HG02623 (cell line): ENCODE results near the gene EXOSC7.
A peak's percentile ranks its signal among the peaks of the same experiment; 100 is the strongest.

Experiments used
- ATAC-seq: cut with Tn5 transposase; IDR thresholded peaks from one replicate; pipeline ENCODE4 v1.9.1; 2021; ENCODE audit warnings: moderate library complexity; ENCODE audit not compliant: unreplicated experiment

EXOSC7 gene

GRCh38 chr3:45021524-45022297, 45.7 kb downstream of the EXOSC7 start:
- no peak for ATAC-seq

- ATAC-seq, result no peak
Observed at GRCh38 chr3:45023675-45024074, 47.6 kb downstream of the EXOSC7 start.

- ATAC-seq, result no peak
Observed at GRCh38 chr3:45024542-45025255, 48.7 kb downstream of the EXOSC7 start.

GRCh38 chr3:45026038-45026437, 50.0 kb downstream of the EXOSC7 start, which contains the start of gene CLEC3B:
TSS of gene CLEC3B (plus strand) at chr3:45026303. CDS start at chr3:45026363, 60 bp downstream.
- ATAC-seq, result no peak

GRCh38 chr3:45026957-45027356, 50.9 kb downstream of the EXOSC7 start:
- ATAC-seq, result no peak

GRCh38 chr3:45027441-45027840, 51.4 kb downstream of the EXOSC7 start:
- ATAC-seq, result no peak

- ATAC-seq, result no peak
Observed at GRCh38 chr3:45029216-45029615, 53.2 kb downstream of the EXOSC7 start.

GRCh38 chr3:45029661-45030060, 53.6 kb downstream of the EXOSC7 start:
- no peak for ATAC-seq

GRCh38 chr3:45031531-45031930, 55.5 kb downstream of the EXOSC7 start:
- ATAC-seq, result no peak

- no peak for ATAC-seq
Observed at GRCh38 chr3:45032113-45032512, 56.1 kb downstream of the EXOSC7 start.

- ATAC-seq, result no peak
Observed at GRCh38 chr3:45033791-45034190, 57.7 kb downstream of the EXOSC7 start.

GRCh38 chr3:45034612-45035252, 58.7 kb downstream of the EXOSC7 start:
- ATAC-seq, result no peak

- ATAC-seq, result no peak
Observed at GRCh38 chr3:45035441-45036301, 59.6 kb downstream of the EXOSC7 start.

GRCh38 chr3:45037720-45038455, 61.8 kb downstream of the EXOSC7 start:
- peak; percentile 84 for ATAC-seq

GRCh38 chr3:45041666-45042065, 65.6 kb downstream of the EXOSC7 start:
- no peak for ATAC-seq

GRCh38 chr3:45042162-45042561, 66.1 kb downstream of the EXOSC7 start:
- no peak for ATAC-seq

GRCh38 chr3:45043728-45044299, 67.8 kb downstream of the EXOSC7 start:
- no peak for ATAC-seq

- ATAC-seq, result no peak
Observed at GRCh38 chr3:45048244-45048643, 72.2 kb downstream of the EXOSC7 start.

GRCh38 chr3:45049807-45050206, 73.8 kb downstream of the EXOSC7 start:
- no peak for ATAC-seq

- no peak for ATAC-seq
Observed at GRCh38 chr3:45051685-45052084, 75.6 kb downstream of the EXOSC7 start.
